Calu3 (cell line): ENCODE measurements around the gene SDF2. TPM values are rescaled to one million over a fixed set of nuclear protein-coding genes. Genes with fewer than 3 reads are reported as not detected.

Experiments
- BruUV-seq: library from RNA; stranded (reverse); fragments of 400-500 nt; replicated peaks from 2 replicates; lab custom pipeline; 2021; lab: Mats Ljungman, UMichigan
- CTCF ChIA-PET: fragments of 300-600 bp; sonication (Branson Sonifier 250); formaldehyde crosslinking; loops from one replicate; lab custom pipeline; 2022; ENCODE audit warnings: antibody characterized with exemption; lab: Charles Lee
- DNase-seq: peaks from one replicate; pipeline ENCODE4 v3.0.0; 2022
- H3K27ac Mint-ChIP-seq: one replicate; pipeline ENCODE4 v1.8.0; 2022; ENCODE audit warnings: mixed read lengths; ENCODE audit not compliant: unreplicated experiment
- H3K27me3 Mint-ChIP-seq: one replicate; pipeline ENCODE4 v1.8.0; 2022; ENCODE audit warnings: mixed read lengths; ENCODE audit not compliant: unreplicated experiment
- H3K36me3 Mint-ChIP-seq: one replicate; pipeline ENCODE4 v1.8.0; 2022; ENCODE audit warnings: mild to moderate bottlenecking, moderate library complexity, mixed read lengths; ENCODE audit not compliant: insufficient read depth, unreplicated experiment
- H3K4me1 Mint-ChIP-seq: one replicate; pipeline ENCODE4 v1.8.0; 2022; ENCODE audit warnings: mild to moderate bottlenecking, low read depth, mixed read lengths; ENCODE audit not compliant: unreplicated experiment
- H3K4me3 Mint-ChIP-seq: one replicate; pipeline ENCODE4 v1.8.0; 2022; ENCODE audit warnings: mild to moderate bottlenecking, low read depth, moderate library complexity, mixed read lengths; ENCODE audit not compliant: unreplicated experiment
- H3K9me3 Mint-ChIP-seq: one replicate; pipeline ENCODE4 v1.8.0; 2022; ENCODE audit warnings: low read depth, mixed read lengths; ENCODE audit not compliant: unreplicated experiment
- CTCF ChIP-seq: fragments of 200-600 bp; IDR thresholded peaks from one replicate; pipeline ENCODE4 v1.8.0; 2022; ENCODE audit warnings: antibody characterized with exemption; ENCODE audit not compliant: unreplicated experiment
- intact Hi-C: fragments of 100-400 bp; cut with micrococcal nuclease; formaldehyde crosslinking; loops from one replicate; pipeline ENCODE4 v1.10.0; 2022; ENCODE audit not compliant: unreplicated experiment
- total RNA-seq: library from RNA; stranded (reverse); gene quantifications from 2 replicates; pipeline ENCODE4 v1.2.3, GENCODE V29; 2022

The SDF2 gene
- total RNA-seq, 1 experiment from 2014 or later, result 58.0 TPM

DNA sequence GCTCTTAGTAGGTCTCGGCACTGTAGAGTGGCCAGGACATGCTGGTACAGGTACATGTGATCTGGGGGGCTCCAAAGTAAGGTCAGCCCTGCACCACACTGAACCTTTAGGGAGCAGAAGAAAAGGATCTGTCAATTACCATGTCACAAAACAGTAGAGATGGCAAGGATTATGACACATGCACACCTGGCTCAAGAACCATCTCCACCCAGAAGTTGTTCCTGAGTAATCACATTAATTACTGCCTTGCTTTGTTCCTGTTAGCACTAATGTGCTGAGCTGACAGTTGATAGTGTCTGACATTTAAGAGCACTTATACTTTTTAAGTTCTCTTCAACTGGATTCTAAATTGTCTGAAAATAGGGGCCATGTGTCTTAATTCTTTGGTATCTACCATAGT is 26.2 kb downstream of the SDF2 start:
- DNase-seq, result no peak
- no peak overlapping the region for H3K4me3 Mint-ChIP-seq
- no TSS peak for BruUV-seq

GRCh38 chr17:28634206-28634865 is 27.4 kb downstream of the SDF2 start:
- Mint-ChIP-seq H3K36me3 (peaks cover 77% of the 10 kb centered on the region), H3K27ac (no peak overlapping the region), H3K9me3 (no peaks in the 10 kb centered on the region), H3K27me3 (no peaks in the 10 kb centered on the region), H3K4me3 (no peak overlapping the region), H3K4me1 (no peaks in the 10 kb centered on the region)
- intact Hi-C loops, result no loop called here
- TF ChIP-seq CTCF, result no peak
- DNase-seq, result no peak
- BruUV-seq, result TSS peak; percentile 5
- CTCF ChIA-PET, result interaction anchor here (0.7 to 1.8 kb wide), 4 partner anchors 10 to 279 kb away, joined by 3 to 9 read pairs (median 4); partner anchors contain the start of gene BLTP2

More for the DNA sequence above, 26.2 kb downstream of the SDF2 start:
- no peaks in the 10 kb centered on the region for H3K27me3 Mint-ChIP-seq
- TF ChIP-seq CTCF, result no peak
- CTCF ChIA-PET, result interaction anchor here (0.6 to 1.8 kb wide), 3 partner anchors 9 to 24 kb away, joined by 3 to 6 read pairs (median 3); partner anchors contain the start of gene BLTP2
- no peaks in the 10 kb centered on the region for H3K4me1 Mint-ChIP-seq
- intact Hi-C loops, result no loop called here
- H3K9me3 Mint-ChIP-seq, result no peaks in the 10 kb centered on the region
- no peak overlapping the region for H3K27ac Mint-ChIP-seq
- H3K36me3 Mint-ChIP-seq, result peaks cover 73% of the 10 kb centered on the region

DNA sequence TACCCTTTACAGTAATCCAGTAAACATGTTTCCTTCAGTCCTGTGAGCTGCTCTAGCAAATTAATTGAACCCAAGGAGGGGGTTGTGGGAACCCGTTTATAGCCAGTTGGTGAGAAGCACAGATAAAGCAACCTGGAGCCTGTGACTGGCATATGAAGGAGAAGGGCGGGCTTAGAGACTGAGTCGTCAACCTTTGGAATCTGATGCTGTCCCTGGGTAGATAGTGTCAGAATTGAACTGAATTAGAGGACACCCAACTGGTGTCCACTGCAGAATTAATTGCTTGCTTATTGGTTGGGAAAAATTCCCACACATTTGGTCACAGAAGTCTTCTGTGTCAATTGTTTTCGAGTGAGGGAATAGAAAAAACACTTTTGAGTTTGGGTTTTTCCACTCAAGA is 34.9 kb downstream of the SDF2 start:
- H3K4me1 Mint-ChIP-seq, result no peaks in the 10 kb centered on the region
- H3K4me3 Mint-ChIP-seq, result no peak overlapping the region
- no peak overlapping the region for H3K27ac Mint-ChIP-seq
- BruUV-seq, result no TSS peak
- intact Hi-C loops, result no loop called here
- H3K9me3 Mint-ChIP-seq, result no peaks in the 10 kb centered on the region
- CTCF ChIA-PET, result no interaction called here
- H3K36me3 Mint-ChIP-seq, result peaks cover 45% of the 10 kb centered on the region
- no peak for DNase-seq
- H3K27me3 Mint-ChIP-seq, result no peaks in the 10 kb centered on the region
- TF ChIP-seq CTCF, result no peak

DNA sequence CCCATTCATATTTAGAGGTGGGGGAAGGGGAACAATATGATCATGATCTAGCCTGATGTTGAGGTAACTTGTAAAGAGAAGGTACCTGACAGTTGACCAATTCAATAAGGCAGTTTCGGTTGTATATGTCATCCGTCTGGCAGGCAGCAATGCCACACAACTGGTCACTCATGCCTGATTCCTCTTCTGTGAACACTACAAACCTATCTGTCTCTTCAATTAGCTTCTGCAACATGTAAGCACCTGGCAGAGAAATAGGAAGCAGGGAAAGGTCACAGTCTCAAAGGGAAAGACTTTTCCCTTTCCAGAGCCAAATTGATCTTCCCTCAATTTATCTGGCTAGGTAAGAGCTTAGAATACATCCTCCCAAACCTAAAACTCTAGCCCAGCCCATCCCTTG is 37.6 kb downstream of the SDF2 start:
- Mint-ChIP-seq H3K9me3 (no peaks in the 10 kb centered on the region), H3K27me3 (no peaks in the 10 kb centered on the region), H3K27ac (no peak overlapping the region), H3K4me3 (no peak overlapping the region), H3K36me3 (peaks cover 33% of the 10 kb centered on the region), H3K4me1 (no peaks in the 10 kb centered on the region)
- DNase-seq, result no peak
- no TSS peak for BruUV-seq
- intact Hi-C loops, result no loop called here
- CTCF ChIA-PET, result no interaction called here
- TF ChIP-seq CTCF, result no peak
